GM19351 (cell line): Measurements from ENCODE around the gene MED27.

Experiments used
- ATAC-seq: cut with Tn5 transposase; IDR thresholded peaks from one replicate; pipeline ENCODE4 v1.9.1; 2021; ENCODE audit warnings: mild to moderate bottlenecking, moderate library complexity; ENCODE audit not compliant: unreplicated experiment

Gene MED27

DNA sequence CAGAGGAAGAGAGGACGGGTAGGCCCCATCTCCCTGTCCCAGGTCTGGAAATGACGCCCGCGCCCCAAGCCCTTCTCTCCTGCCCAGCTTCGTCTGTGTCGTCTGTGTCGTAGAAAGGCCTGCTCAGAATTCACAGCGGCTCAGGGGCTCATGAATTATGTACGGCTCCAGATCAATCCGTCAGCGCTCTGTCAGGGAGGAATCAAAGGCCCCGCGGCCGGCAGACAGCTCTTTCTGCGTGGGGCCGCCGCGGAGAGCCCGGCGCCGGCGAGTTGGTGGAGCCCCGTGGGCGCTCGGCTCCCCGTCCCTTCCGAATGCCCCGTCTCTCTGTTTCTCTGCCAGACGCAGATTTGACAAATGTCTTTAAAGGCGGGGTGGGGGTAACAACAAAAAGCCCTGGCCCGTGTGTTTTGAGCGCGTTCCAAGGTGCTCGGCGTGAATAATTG is 255.9 kb downstream of the MED27 start:
- ATAC-seq, result no peak

DNA sequence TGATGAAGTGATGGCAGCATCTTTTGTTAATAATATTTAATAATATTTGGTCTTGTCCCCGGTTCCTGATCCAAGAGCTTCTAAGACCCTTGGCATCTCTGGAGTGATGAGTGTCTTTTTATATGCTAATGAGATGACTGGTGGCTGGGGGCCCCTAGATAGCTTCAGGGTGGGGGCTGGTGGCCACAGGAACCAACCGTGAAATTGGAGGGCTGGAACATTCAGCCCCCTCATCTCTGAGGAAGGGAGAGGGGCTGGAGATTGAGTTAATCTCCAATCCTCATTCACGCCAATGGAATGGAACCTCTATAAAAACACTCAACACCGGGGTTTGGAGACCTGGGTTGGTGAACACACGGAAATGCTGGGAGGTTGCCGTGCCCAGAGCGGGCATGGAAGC is 261.6 kb downstream of the MED27 start:
- no peak for ATAC-seq

GRCh38 chr9:131817627-131818026 is 262.0 kb downstream of the MED27 start:
- no peak for ATAC-seq

DNA sequence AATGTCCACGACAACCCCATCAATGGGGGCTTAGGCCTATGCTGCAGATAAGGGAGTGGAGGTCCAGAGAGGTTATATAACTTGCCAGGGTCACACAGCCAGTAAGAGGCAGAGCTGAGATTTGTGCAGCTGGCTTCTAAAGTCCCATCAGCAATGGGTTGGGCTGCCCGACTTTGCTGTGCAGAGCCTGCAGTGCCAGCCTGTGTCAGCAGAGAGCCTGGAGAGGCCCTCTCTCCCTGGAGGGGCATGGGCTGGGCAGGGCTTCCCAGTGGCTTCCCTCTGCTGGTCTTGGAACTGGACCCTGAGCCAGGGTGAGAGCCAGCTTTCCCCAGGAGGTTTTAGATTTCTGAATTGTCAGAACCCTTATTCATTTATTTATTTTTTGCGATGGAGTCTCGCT is 262.6 kb downstream of the MED27 start:
- ATAC-seq, result no peak

- ATAC-seq, result no peak
Measured at GRCh38 chr9:131815970-131816873, 263.4 kb downstream of the MED27 start.

DNA sequence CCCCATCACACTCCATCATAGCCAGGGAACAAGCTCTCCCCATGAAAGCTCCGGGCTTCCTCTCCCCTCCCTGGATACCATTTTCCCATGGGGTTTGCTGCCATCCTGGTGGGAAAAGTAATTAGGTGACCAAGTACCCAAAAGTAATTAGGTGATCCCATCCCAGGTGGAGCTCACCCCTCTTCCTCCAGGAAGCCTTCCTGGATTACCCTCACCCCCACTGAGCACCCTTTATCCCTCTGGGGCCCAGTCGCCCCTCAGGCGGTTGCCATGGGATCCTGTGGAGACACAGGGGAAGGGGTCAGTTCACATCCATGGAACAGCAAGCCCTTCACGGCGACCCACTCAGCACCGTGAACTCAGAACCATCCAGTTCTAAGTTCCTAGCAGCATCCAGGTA is 265.0 kb downstream of the MED27 start:
- ATAC-seq, result no peak

- no peak for ATAC-seq
Measured at GRCh38 chr9:131813116-131813515, 266.6 kb downstream of the MED27 start.

GRCh38 chr9:131812116-131812790 is 267.4 kb downstream of the MED27 start:
- no peak for ATAC-seq

- ATAC-seq, result no peak
Measured at GRCh38 chr9:131811405-131811804, 268.3 kb downstream of the MED27 start.

GRCh38 chr9:131810351-131811170 is 269.1 kb downstream of the MED27 start:
- ATAC-seq, result no peak
